Cardiac muscle cell (in vitro differentiated cells and primary cell): ENCODE results near the gene EFNA5. TPM values are rescaled to one million over a fixed set of nuclear protein-coding genes. Genes with fewer than 3 reads are reported as not detected.

Experiments
- DNase-seq, 2 donors: peaks; one replicate each; pipeline versions ENCODE4 v3.0.0 to v3.0.0-alpha.2; 2010 to 2017; ENCODE audit warnings: low read depth in 1 of 2, low spot score in 1 of 2
- H3K27ac ChIP-seq: fragments of 200-600 bp; sonication (generic); 2 replicates; pipeline ENCODE4 v1.5.1; 2016
- H3K27me3 ChIP-seq: fragments of 200-600 bp; sonication (generic); 2 replicates; pipeline ENCODE4 v1.6.0; 2016; ENCODE audit warnings: control low read depth
- H3K36me3 ChIP-seq: fragments of 200-600 bp; sonication (generic); 2 replicates; pipeline ENCODE4 v1.5.1; 2016; ENCODE audit warnings: control low read depth
- H3K4me1 ChIP-seq: fragments of 200-600 bp; sonication (generic); 2 replicates; pipeline ENCODE4 v1.8.1; 2017; ENCODE audit warnings: low read depth, mild to moderate bottlenecking, mixed run types
- H3K4me3 ChIP-seq: fragments of 200-600 bp; sonication (generic); 2 replicates; pipeline ENCODE4 v1.5.1; 2016; ENCODE audit warnings: mild to moderate bottlenecking
- H3K9me3 ChIP-seq: fragments of 200-600 bp; sonication (generic); 2 replicates; pipeline ENCODE4 v1.5.1; 2017; ENCODE audit warnings: low read depth, mild to moderate bottlenecking, control low read depth
- polyA plus RNA-seq: library from polyadenylated mRNA; unstranded; fragments of >200 nt; fragmentation: Nextera tagmentation; extraction: Ambion mirVana; gene quantifications from 2 replicates; pipeline ENCODE4 v1.2.1, GENCODE V29; 2016
- total RNA-seq: library from RNA; depleted of rRNA; stranded (reverse); fragments of >200 nt; gene quantifications from 2 replicates; pipeline ENCODE4 v1.2.3, GENCODE V29; 2016
- TF ChIP-seq, protein P1 (sequence below): IDR thresholded peaks from 2 replicates; pipeline ENCODE4 v1.5.1; 2012; ENCODE audit warnings: low read depth, mild to moderate bottlenecking, low read length

The EFNA5 gene
- total and polyA plus RNA-seq, 2 experiments from 2014 or later = 4.5 to 12.0 TPM

DNA sequence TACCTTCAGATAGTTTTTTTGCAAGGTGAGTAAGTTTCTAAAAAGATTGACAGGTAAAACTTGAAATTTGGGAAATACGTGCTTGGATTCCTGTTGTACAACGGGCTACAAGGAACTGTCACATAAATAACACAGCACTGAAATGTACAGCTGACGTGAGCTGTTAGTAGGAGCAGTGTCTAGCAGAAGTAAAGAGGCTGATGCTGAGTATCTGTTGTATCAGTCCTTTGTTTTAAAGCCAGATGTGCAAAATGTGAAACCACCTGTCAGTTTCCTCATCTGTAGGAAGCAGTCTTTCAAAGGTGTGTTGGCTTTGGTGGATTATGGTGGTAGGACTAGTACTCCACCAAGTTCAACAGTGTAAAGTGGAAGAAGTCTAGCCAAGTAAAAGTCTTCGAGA, 122.3 kb downstream of the EFNA5 start:
- Histone ChIP-seq H3K4me1 (peaks cover 16% of the 10 kb centered on the region), H3K36me3 (no peaks in the 10 kb centered on the region), H3K27me3 (no peaks in the 10 kb centered on the region), H3K9me3 (no peaks in the 10 kb centered on the region), H3K4me3 (no peak overlapping the region), H3K27ac (no peak overlapping the region)
- DNase-seq = no peak
- TF ChIP-seq, protein P1, sequence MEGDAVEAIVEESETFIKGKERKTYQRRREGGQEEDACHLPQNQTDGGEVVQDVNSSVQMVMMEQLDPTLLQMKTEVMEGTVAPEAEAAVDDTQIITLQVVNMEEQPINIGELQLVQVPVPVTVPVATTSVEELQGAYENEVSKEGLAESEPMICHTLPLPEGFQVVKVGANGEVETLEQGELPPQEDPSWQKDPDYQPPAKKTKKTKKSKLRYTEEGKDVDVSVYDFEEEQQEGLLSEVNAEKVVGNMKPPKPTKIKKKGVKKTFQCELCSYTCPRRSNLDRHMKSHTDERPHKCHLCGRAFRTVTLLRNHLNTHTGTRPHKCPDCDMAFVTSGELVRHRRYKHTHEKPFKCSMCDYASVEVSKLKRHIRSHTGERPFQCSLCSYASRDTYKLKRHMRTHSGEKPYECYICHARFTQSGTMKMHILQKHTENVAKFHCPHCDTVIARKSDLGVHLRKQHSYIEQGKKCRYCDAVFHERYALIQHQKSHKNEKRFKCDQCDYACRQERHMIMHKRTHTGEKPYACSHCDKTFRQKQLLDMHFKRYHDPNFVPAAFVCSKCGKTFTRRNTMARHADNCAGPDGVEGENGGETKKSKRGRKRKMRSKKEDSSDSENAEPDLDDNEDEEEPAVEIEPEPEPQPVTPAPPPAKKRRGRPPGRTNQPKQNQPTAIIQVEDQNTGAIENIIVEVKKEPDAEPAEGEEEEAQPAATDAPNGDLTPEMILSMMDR = no peak

DNA sequence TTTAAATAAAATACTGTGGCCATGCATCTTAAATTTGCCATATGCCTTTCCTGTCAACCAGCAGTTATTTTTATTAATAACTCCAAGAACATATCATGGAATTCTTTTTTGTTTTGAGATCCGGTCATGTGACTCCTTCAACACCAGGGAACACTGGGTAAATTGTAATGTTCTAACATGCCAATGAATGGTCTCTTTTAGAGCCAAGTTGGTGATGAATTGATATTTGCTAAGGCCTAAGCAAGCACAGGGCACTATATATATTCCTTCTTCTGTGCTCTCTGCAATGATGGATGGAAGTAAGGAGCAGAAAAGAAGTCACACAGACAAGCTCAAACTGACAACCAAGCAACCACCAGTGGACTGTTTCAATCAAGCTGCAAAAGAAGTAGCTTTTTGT, 124.0 kb downstream of the EFNA5 start:
- Histone ChIP-seq H3K27ac (no peak overlapping the region), H3K4me3 (no peak overlapping the region), H3K36me3 (no peaks in the 10 kb centered on the region), H3K9me3 (no peaks in the 10 kb centered on the region), H3K4me1 (peaks cover 30% of the 10 kb centered on the region), H3K27me3 (no peaks in the 10 kb centered on the region)
- TF ChIP-seq, protein P1 = no peak
- DNase-seq = no peak

DNA sequence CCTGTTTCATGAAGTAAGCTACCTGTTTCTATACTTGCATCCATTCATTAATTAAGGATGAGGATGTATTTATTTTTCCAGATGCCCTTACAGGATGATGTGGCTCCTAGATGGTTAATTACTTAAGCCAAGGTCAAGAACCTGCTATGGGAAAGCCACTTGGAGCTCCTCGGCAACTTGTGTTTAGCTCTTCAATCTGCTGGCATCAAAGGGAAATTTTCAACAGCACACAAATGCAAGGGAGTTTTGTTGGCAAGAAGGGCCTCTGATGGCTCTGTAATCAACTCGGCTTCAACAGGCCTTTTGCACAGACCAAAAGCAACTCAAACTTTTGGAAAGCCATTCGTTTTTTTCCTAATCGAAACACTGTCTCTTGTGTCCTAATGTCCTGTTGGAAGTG, 125.3 kb downstream of the EFNA5 start:
- TF ChIP-seq, protein P1 = no peak
- DNase-seq = peak in 1 of 2 donors; percentile 38
- no peaks in the 10 kb centered on the region for H3K36me3 ChIP-seq
- peaks cover 30% of the 10 kb centered on the region for H3K4me1 ChIP-seq
- H3K9me3 ChIP-seq = no peaks in the 10 kb centered on the region
- no peaks in the 10 kb centered on the region for H3K27me3 ChIP-seq
- peak overlapping the region; percentile 24 for H3K27ac ChIP-seq
- no peak overlapping the region for H3K4me3 ChIP-seq

DNA sequence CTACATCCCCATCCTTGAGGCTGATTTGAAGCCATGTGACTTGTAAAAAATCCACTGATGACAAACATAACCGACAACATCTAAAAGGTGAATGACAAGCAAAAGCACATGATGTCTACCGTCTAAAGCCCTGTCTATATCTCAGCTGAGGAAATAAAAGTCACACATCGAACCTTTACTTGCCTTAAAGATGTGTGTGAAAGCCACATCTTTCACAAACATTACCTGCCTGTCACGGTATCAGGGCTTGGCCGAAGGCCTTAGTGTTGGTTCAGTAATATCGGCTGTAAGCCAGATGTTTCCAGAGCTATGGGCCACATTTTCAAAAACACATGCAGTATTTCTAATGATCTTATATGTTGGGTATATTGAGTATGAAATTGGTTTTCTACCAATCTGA, 125.8 kb downstream of the EFNA5 start:
- Histone ChIP-seq H3K4me1 (peaks cover 30% of the 10 kb centered on the region), H3K27me3 (no peaks in the 10 kb centered on the region), H3K4me3 (no peak overlapping the region), H3K36me3 (no peaks in the 10 kb centered on the region), H3K27ac (no peak overlapping the region), H3K9me3 (no peaks in the 10 kb centered on the region)
- TF ChIP-seq, protein P1 = no peak
- DNase-seq = no peak

DNA sequence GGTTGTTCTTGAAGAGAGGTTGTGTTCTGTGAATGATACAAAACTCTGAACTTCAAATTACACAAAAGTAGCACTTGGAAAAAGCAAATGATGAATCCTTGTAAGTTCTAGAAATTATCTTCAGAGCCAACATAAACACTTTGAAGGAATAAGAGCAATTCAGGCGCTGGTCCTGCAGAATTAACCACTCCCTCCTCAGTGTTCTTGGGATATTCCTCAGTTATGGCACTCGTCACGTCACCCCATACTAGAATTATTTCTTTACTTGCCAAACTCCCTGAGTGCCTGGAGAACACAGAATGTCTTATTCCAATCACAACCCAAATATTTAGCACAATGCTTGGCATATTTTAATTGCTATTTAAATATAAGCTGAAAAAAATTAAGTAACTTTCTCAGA, 126.3 kb downstream of the EFNA5 start:
- no peak overlapping the region for H3K4me3 ChIP-seq
- no peak for DNase-seq
- H3K4me1 ChIP-seq = peaks cover 30% of the 10 kb centered on the region
- no peaks in the 10 kb centered on the region for H3K27me3 ChIP-seq
- no peaks in the 10 kb centered on the region for H3K36me3 ChIP-seq
- no peaks in the 10 kb centered on the region for H3K9me3 ChIP-seq
- H3K27ac ChIP-seq = no peak overlapping the region
- TF ChIP-seq, protein P1 = no peak

DNA sequence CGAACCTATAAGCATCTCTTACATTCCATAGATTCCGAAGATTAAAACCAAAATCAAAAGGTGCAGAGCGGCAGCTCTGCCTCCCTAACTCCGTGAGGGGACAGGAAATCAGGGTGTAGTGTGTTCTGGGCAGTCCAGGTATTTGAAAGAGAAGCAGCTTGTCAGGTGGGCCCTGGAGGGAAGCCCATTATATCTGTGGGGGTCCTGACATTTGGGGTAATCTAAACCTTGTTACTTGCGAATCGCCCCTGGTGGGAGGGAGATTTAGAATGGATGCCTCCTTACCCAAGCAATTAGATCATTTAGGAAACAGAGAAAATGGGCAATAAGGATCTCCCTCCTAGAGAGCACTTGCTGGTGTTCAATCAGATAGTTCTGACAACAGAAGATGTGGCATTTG, 126.9 kb downstream of the EFNA5 start:
- Histone ChIP-seq H3K36me3 (no peaks in the 10 kb centered on the region), H3K9me3 (no peaks in the 10 kb centered on the region), H3K27me3 (no peaks in the 10 kb centered on the region), H3K27ac (no peak overlapping the region), H3K4me1 (peaks cover 29% of the 10 kb centered on the region), H3K4me3 (no peak overlapping the region)
- TF ChIP-seq, protein P1 = no peak
- DNase-seq = no peak
